SH-SY5Y (cell line): ENCODE results near the gene ZNF410.

Experiments
- GATA2 ChIP-seq: IDR thresholded peaks from 2 replicates; pipeline ENCODE4 v1.6.1; 2011; ENCODE audit warnings: mild to moderate bottlenecking, low read depth, low read length
- GATA3 ChIP-seq: IDR thresholded peaks from 2 replicates; pipeline ENCODE4 v1.6.1; 2011; ENCODE audit warnings: low read depth, mild to moderate bottlenecking, low read length, moderate library complexity

DNA sequence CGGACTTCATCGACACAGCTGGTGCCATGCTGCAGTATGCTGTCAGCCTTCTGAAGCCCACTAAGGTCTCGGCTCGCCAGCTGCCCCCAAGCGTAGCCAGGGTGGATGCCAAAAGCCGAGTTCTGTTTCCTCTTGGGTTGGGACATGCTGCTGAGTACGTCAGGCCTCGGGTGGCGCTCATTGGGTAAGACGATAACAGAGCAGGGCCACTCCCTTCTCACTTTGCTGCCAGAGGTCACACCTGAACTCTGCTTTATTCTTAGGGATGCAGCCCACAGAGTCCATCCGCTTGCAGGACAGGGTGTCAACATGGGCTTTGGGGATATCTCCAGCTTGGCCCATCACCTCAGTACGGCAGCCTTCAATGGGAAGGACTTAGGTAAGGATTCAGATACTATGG is 74.5 kb downstream of the ZNF410 start:
- no peak for TF ChIP-seq GATA2
- TF ChIP-seq GATA3, result no peak
